IMR-90 (cell line): Measurements from ENCODE around the gene TEX2.

Source experiments
- BHLHE40 ChIP-seq: fragments of 150-350 bp; IDR thresholded peaks from 2 replicates; pipeline ENCODE4 v1.6.1; 2016; ENCODE audit warnings: mild to moderate bottlenecking, low read depth, low read length
- CEBPB ChIP-seq: IDR thresholded peaks from 2 replicates; pipeline ENCODE4 v1.6.1; 2012; ENCODE audit warnings: low read depth, low read length, improper control_type of control experiment
- CTCF ChIP-seq: conservative IDR thresholded peaks from 2 replicates; pipeline ENCODE4 v1.5.1; 2012; ENCODE audit warnings: mild to moderate bottlenecking, low read depth, low read length, improper control_type of control experiment
- NFE2L2 ChIP-seq: fragments of 150-350 bp; IDR thresholded peaks from 2 replicates; pipeline ENCODE4 v1.6.1; 2016; ENCODE audit warnings: low read depth, mild to moderate bottlenecking, low read length
- POLR2A ChIP-seq: IDR thresholded peaks from 2 replicates; pipeline ENCODE4 v1.6.1; 2012; ENCODE audit warnings: mild to moderate bottlenecking, low read depth, low read length
- RAD21 ChIP-seq: IDR thresholded peaks from 2 replicates; pipeline ENCODE4 v1.6.1; 2012; ENCODE audit warnings: low read length, improper control_type of control experiment
- RCOR1 ChIP-seq: IDR thresholded peaks from 2 replicates; pipeline ENCODE4 v1.6.1; 2012; ENCODE audit warnings: mild to moderate bottlenecking, low read length, improper control_type of control experiment; ENCODE audit not compliant: insufficient replicate concordance
- RFX5 ChIP-seq: IDR thresholded peaks from 2 replicates; pipeline ENCODE4 v1.8.0; 2012; ENCODE audit warnings: low read depth, mild to moderate bottlenecking, low read length, moderate library complexity
- USF2 ChIP-seq: fragments of 150-350 bp; IDR thresholded peaks from 2 replicates; pipeline ENCODE4 v1.6.1; 2017; ENCODE audit warnings: mild to moderate bottlenecking, antibody characterized with exemption, low read length, low read depth

- no peak for TF ChIP-seq POLR2A
- TF ChIP-seq RFX5, result no peak
- TF ChIP-seq NFE2L2, result no peak
- no peak for TF ChIP-seq CEBPB
- TF ChIP-seq CTCF, result peak; percentile 82
- peak; percentile 50 for TF ChIP-seq RAD21
- TF ChIP-seq BHLHE40, result peak; percentile 75
- TF ChIP-seq USF2, result peak; percentile 74
- no peak for TF ChIP-seq RCOR1
Observed at GRCh38 chr17:64306850-64307463, 43.9 kb upstream of the TEX2 start.
